GM10847 (cell line): ENCODE data around the gene TINCR.

Source experiments
- POLR2A ChIP-seq: IDR thresholded peaks from 2 replicates; pipeline ENCODE4 v1.6.1; 2011; ENCODE audit not compliant: insufficient read length; ENCODE audit errors: extremely low read depth

Gene TINCR

DNA sequence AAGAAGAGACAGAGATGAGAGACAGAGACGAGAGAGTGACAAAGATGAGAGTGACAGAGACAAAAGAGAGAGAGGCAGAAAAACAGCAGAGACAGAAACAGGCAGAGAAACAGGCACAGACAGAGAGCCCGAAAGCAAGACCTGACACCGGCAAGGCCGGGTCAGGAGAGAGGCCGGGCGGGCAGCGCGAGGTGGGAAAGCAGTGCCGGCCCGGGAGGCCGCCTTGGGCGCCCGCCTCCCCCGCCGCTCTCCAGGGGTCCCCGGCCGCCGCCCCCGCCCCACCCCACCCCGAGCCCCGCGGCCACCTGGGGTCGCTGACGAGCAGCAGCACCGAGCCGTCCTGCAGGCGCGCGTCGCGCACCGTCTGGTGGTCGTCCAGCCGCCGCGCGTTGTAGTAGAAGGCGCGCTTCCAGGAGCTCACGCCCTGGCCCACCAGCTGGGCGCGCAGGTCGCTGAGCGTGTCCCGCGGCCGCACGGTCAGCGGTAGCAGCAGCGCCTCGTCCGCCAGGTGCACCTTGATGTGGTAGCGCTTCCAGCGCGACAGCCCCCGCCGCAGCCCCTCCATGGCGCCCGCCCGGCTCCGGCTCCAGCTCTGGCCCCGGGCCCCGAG, at the start of gene TINCR:
Gene TINCR, minus strand, starts transcription at position 594 of the 610 bp plus-strand sequence.
- TF ChIP-seq POLR2A, result no peak

DNA sequence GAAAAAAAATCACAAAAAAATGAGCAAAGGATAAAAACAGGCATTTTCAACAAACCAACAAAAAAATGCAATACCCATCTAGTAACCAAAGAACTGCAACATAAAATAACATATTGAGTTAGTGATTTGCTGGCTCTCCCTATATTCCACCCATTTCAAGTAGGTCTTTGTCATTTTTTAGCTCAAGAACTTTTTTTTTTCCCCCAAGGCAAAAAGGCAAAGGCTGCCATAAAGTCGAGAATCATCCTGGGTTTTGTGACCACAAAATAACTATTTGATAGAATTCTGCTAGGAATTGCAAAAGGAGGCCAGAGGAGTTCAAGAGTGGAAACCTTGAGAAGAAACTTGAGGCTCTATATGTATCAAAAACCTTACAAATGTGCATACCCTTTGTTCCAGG, 49.3 kb upstream of the TINCR start:
- TF ChIP-seq POLR2A, result no peak

GRCh38 chr19:5615756-5616327, 48.1 kb upstream of the TINCR start:
- TF ChIP-seq POLR2A, result no peak

DNA sequence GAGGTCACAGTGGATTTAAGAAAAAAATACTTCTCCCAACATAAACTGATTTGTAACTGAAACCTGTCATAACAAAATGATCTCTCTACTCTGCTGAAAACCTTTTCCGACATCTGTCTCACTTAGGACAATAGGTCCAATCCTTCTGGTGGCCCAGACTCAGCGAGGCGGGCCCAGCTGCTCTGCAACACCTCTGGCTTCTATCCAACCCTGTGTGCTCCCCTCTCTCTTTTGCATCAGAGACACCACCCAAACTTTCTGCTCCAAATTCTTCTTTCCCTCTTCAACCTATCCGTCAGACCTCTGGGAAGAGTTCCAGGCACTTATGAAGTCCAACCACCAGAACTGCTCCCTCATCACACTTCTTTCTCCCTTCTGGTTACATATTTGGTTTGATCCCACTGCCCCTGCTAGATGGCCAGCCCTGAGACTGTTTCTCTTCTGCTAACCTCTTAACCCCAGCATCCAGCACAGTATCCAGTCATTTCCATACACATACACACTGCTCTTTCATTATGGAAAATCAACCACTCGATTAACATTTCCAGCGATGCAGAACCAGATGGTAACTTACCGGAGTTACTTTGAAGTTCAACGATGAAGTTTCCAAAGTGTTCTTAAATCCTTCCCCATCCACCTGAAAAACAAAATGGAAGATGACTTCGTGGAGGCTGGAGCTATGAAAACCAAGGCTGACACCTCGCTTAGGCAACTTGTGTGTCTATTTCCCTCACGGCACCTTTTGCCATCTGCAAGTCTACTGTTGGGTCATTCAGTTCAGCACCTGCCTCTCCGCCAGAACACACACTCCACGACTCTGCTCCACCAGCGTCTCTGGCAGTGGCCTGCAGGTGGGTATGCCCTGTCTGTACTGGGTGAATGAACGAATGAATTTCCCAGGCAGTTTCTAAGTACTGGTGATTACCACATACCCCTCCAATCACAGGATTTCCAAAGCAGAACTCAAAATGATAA, 45.4 kb upstream of the TINCR start:
- no peak for TF ChIP-seq POLR2A

GRCh38 chr19:5609881-5610448, 42.2 kb upstream of the TINCR start:
- no peak for TF ChIP-seq POLR2A

DNA sequence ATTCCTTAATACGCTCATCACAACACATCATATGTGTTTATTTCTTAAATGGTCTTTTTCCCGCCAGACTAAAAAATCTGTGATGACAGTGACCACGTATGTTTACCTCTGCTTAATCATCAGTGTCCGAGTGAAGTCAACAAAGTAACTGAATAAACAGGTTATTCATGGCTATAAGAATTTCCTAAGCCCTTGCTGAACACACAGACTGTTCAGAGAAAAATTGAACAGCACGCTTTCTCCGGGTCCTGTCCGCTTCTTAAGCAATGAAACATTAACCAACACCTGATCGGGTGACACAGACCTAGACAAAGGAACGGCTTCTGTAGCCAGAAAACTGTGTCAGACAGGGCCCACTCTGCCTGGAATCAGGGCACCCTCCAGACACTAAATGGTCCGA, 40.5 kb upstream of the TINCR start:
- TF ChIP-seq POLR2A, result no peak

GRCh38 chr19:5607318-5608275, 39.8 kb upstream of the TINCR start:
- no peak for TF ChIP-seq POLR2A

DNA sequence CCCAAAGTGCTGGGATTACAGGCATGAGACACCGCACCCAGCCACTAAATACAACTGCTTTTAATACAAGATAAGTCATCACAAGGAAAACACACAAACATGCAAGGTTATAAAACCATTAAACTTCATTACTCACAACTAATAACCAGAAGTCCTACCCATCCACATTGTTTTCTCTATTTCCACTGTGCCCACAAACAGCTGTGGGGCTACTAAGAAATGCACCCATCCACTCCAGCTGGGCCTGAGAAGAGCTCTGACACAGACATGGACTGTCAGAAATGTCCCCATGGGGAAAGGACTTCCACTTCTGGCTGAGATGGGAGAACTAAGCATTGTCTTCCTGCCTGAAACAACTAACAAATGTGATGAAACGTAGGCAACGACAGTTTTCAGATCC, 37.6 kb upstream of the TINCR start:
- TF ChIP-seq POLR2A, result no peak

- TF ChIP-seq POLR2A, result no peak
Observed at GRCh38 chr19:5603626-5604025, 35.9 kb upstream of the TINCR start.

DNA sequence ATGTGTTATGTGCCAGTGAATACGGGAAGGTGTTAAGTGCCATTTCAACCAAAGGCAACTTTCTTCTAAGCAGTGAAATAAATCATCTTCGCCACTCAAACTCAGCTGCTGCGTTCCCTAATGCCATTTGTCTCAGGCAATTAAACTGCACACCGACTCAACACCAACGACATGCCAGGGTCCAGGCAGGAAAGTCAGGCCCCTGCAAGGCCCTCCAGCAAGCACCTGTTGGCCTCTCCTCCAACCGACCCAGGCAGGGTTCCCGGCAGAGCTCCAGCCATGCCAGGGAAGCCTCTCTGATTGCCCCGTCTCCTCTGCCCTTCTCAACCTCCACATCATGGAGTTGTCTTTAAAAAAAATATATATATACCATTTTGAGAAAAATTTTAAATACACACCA, 33.0 kb upstream of the TINCR start:
- no peak for TF ChIP-seq POLR2A

DNA sequence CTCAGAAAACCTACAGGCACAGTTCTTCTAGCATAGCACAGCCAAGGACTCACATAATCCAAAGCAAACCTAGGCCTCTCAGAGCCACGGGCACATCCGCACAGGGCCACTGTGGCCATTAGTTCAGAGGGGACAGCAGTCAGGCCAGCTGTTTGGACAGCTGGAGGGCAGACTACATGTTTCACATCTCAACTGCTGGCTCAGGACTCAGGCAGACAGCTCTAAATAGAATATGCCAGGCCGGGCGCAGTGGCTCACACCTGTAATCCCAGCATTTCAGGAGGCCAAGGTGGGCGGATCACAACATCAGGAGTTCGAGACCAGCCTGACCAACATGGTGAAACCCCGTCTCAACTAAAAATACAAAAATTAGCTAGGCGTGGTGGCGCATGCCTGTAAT, 28.0 kb upstream of the TINCR start:
- no peak for TF ChIP-seq POLR2A

DNA sequence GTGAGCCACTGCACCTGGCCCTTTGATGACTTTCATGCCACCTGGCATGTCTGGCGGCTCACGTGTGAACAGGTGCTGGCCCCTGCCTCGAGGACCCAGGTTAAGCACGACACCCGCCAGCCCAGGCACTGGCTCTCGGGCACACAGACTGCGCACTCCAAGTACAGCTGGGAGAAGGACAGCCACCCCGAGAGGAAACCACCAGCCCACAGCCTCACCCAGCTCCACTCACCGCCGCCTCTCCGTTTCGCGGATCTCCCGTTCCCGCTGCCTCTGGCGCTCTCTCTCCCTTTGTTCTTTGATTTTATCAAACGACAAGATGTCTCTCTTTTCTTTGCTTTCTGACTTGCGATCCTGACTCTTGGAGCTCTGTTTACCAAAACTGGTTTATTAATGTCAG, 27.4 kb upstream of the TINCR start:
- TF ChIP-seq POLR2A, result no peak

DNA sequence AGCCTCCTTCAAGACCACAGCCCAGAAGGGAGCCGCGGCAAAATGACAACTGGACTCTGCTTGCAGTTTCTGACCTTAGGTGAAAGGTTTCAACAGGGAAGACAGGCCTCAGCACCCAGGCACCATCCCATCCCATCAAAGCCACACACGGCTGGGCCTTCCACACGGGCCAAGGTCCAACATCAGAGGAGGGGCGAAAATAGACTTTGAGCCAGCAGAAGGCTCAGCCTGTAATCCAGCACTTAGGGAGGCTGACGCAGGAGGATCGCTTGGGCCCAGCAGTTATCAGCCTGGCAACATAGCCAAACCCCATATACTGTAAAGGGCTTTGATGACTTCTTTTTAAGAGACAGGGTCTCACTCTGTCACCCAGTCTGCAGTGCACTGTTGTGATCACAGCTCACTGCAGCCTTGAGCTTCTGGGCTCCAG, 26.8 kb upstream of the TINCR start:
- TF ChIP-seq POLR2A, result no peak

GRCh38 chr19:5593343-5594255, 25.8 kb upstream of the TINCR start:
- TF ChIP-seq POLR2A, result no peak
